GM12801 (cell line): ENCODE results near the gene BRWD1.

Experiments
- CTCF ChIP-seq: IDR thresholded peaks from one replicate; pipeline ENCODE4 v1.5.1; 2011; ENCODE audit warnings: control low read depth; ENCODE audit not compliant: insufficient read length; ENCODE audit errors: extremely low read depth

BRWD1 gene

GRCh38 chr21:39348355-39349210 lies 35.2 kb upstream of the BRWD1 start, which contains the start of gene HMGN1:
Gene HMGN1, minus strand, starts transcription at chr21:39349088. Its CDS starts 171 bp downstream, at chr21:39348917.
- no peak for TF ChIP-seq CTCF

- TF ChIP-seq CTCF, result no peak
Measured at GRCh38 chr21:39348040-39348354, 34.6 kb upstream of the BRWD1 start.

GRCh38 chr21:39347537-39347936 lies 34.1 kb upstream of the BRWD1 start:
- no peak for TF ChIP-seq CTCF

GRCh38 chr21:39346671-39347331 lies 33.4 kb upstream of the BRWD1 start:
- no peak for TF ChIP-seq CTCF

GRCh38 chr21:39346206-39346605 lies 32.8 kb upstream of the BRWD1 start:
- TF ChIP-seq CTCF, result no peak

GRCh38 chr21:39345440-39345839 lies 32.0 kb upstream of the BRWD1 start:
- no peak for TF ChIP-seq CTCF

GRCh38 chr21:39344848-39345247 lies 31.4 kb upstream of the BRWD1 start:
- TF ChIP-seq CTCF, result no peak
